ENCODE data around the gene MSH2. TPM values are rescaled to one million over a fixed set of nuclear protein-coding genes. Genes with fewer than 3 reads are reported as not detected.

Gene MSH2
- total and polyA plus RNA-seq, 11 donors, result 4.4 to 19.0 (median 11.6) TPM

- Histone ChIP-seq H3K4me3 (no peak overlapping the region), H3K4me1 (no peaks in the 10 kb centered on the region), H3K36me3 (peaks cover 0 to 11% (median 0%) of the 10 kb centered on the region in 9 donors), H3K27me3 (no peaks in the 10 kb centered on the region), H3K27ac (no peak overlapping the region), H3K9me3 (no peaks in the 10 kb centered on the region)
- no peak for TF ChIP-seq POLR2A (IDR thresholded peaks at IDR 0.05)
- TF ChIP-seq CTCF (IDR thresholded peaks at IDR 0.05), result no peak
- ATAC-seq (no peak), DNase-seq (no peak)
- WGBS, 4 donors, result 94 to 97% (median 96%) methylated on average over 3 of the region's 3 CpGs
- intact Hi-C loops (cut with DNase I), result no loop called here
Observed at GRCh38 chr2:47455411-47455810, 52.5 kb downstream of the MSH2 start.

- DNase-seq (no peak), ATAC-seq (no peak)
- H3K27ac ChIP-seq, result no peak overlapping the region
- peaks cover 0 to under 1% (median 0%) of the 10 kb centered on the region in 9 donors for H3K36me3 ChIP-seq
- TF ChIP-seq CTCF (IDR thresholded peaks at IDR 0.05) (no peak), POLR2A (IDR thresholded peaks at IDR 0.05) (no peak)
- H3K4me3 ChIP-seq, result no peak overlapping the region
- no peaks in the 10 kb centered on the region for H3K9me3 ChIP-seq
- WGBS, 4 donors, result 94 to 97% (median 96%) methylated on average over 3 of the region's 3 CpGs
- H3K4me1 ChIP-seq, result no peaks in the 10 kb centered on the region
- no peaks in the 10 kb centered on the region for H3K27me3 ChIP-seq
- intact Hi-C loops (cut with DNase I), result no loop called here
Observed at GRCh38 chr2:47456851-47457250, 53.9 kb downstream of the MSH2 start.

- DNase-seq, result no peak
- ATAC-seq, result no peak
Observed at GRCh38 chr2:47457268-47457667, 54.3 kb downstream of the MSH2 start.

GRCh38 chr2:47459021-47459420 lies 56.1 kb downstream of the MSH2 start:
- DNase-seq (no peak), ATAC-seq (no peak)
- intact Hi-C loops (cut with DNase I), result no loop called here
- Histone ChIP-seq H3K9me3 (no peaks in the 10 kb centered on the region), H3K27me3 (no peaks in the 10 kb centered on the region), H3K36me3 (peaks cover 0 to 16% (median 12%) of the 10 kb centered on the region in 9 donors), H3K4me3 (no peak overlapping the region), H3K27ac (no peak overlapping the region), H3K4me1 (no peaks in the 10 kb centered on the region)
- no peak for TF ChIP-seq CTCF (IDR thresholded peaks at IDR 0.05)
- no peak for TF ChIP-seq POLR2A (IDR thresholded peaks at IDR 0.05)

More at GRCh38 chr2:47457268-47457667, 54.3 kb downstream of the MSH2 start:
- Histone ChIP-seq H3K9me3 (no peaks in the 10 kb centered on the region), H3K27ac (no peak overlapping the region), H3K27me3 (no peaks in the 10 kb centered on the region), H3K36me3 (peaks cover 0 to 2% (median 0%) of the 10 kb centered on the region in 9 donors), H3K4me3 (no peak overlapping the region), H3K4me1 (no peaks in the 10 kb centered on the region)
- intact Hi-C loops (cut with DNase I), result no loop called here
- TF ChIP-seq POLR2A (IDR thresholded peaks at IDR 0.05) (no peak), CTCF (IDR thresholded peaks at IDR 0.05) (no peak)
- WGBS, 4 donors, result 95 to 99% (median 97%) methylated on average over 5 of the region's 5 CpGs
